Heart left ventricle (tissue), 16 donors: ENCODE results near the gene ITGA3. TPM values are rescaled to one million over a fixed set of nuclear protein-coding genes. Genes with fewer than 3 reads are reported as not detected.
A peak's percentile ranks its signal among the peaks of the same experiment; 100 is the strongest.

Source experiments
- ATAC-seq, 4 donors: fragments of 200-7000 bp; cut with Tn5 transposase; one replicate each; pipeline ENCODE4 v1.9.1; 2020 to 2022; ENCODE audit warnings: moderate library complexity in 4 of 4, mild to moderate bottlenecking in 3 of 4, moderate number of reproducible peaks in 1 of 4
- DNase-seq, 5 donors: peaks; one replicate each; pipeline ENCODE4 v3.0.0-alpha.2; 2020
- H3K27ac ChIP-seq, 12 donors: fragments of 200-600 bp; sonication (generic) in 4 of 12; one replicate each; pipeline versions ENCODE4 v1.5.0 to v1.8.0; 2016 to 2022; ENCODE audit warnings: mild to moderate bottlenecking in 2 of 12
- H3K27me3 ChIP-seq, 9 donors: fragments of 200-600 bp; sonication (generic) in 2 of 9; one replicate each; pipeline versions ENCODE4 v1.5.1 to v1.8.0; 2016 to 2022; ENCODE audit warnings: mild to moderate bottlenecking in 3 of 9
- H3K36me3 ChIP-seq, 9 donors: fragments of 200-600 bp; sonication (generic) in 2 of 9; one replicate each; pipeline versions ENCODE4 v1.5.0 to v1.8.0; 2018 to 2022; ENCODE audit warnings: mild to moderate bottlenecking in 2 of 9
- H3K4me1 ChIP-seq, 12 donors: fragments of 200-600 bp; sonication (generic) in 4 of 12; one replicate each; pipeline versions ENCODE4 v1.5.0 to v1.8.0; 2016 to 2022; ENCODE audit warnings: mild to moderate bottlenecking in 3 of 12
- H3K4me3 ChIP-seq, 12 donors: fragments of 200-600 bp; sonication (generic) in 4 of 12; one replicate each; pipeline versions ENCODE4 v1.5.0 to v1.8.0; 2017 to 2022; ENCODE audit warnings: mild to moderate bottlenecking in 9 of 12, moderate library complexity in 4 of 12
- H3K9me3 ChIP-seq, 12 donors: fragments of 200-600 bp; sonication (generic) in 4 of 12; one replicate each; pipeline versions ENCODE4 v1.5.0 to v1.8.0; 2016 to 2022; ENCODE audit warnings: mild to moderate bottlenecking in 1 of 12
- CTCF ChIP-seq, 12 donors: fragments of 200-600 bp; sonication (generic) in 4 of 12; IDR thresholded peaks; one replicate each; pipeline versions ENCODE4 v1.5.0 to v1.8.0; 2018 to 2022; ENCODE audit warnings: antibody characterized with exemption in 12 of 12, mild to moderate bottlenecking in 5 of 12
- POLR2A ChIP-seq, 2 donors: fragments of 450-650 bp; IDR thresholded peaks; one replicate each; pipeline ENCODE4 v1.6.1; 2017; ENCODE audit warnings: antibody characterized with exemption in 2 of 2, mild to moderate bottlenecking in 2 of 2, moderate library complexity in 2 of 2
- WGBS, 4 donors: extraction: QIAGEN DNeasy Blood & Tissue Kit in 2 of 4; methylation state at CpG; one replicate each; pipeline versions ENCODE4 v1.1.5 to v1.1.7; 2013 to 2018; 5-methylcytosine and 5-hydroxymethylcytosine counted together
- intact Hi-C, 10 donors: fragments of 100-400 bp; cut with DNase I; formaldehyde crosslinking; loops; one replicate each; pipeline versions ENCODE4 v1.11.1 to v1.14.2; 2022
- polyA plus RNA-seq, 2 donors: library from polyadenylated mRNA; stranded (reverse); fragments of 200-250 nt; gene quantifications; one replicate each; pipeline ENCODE4 v1.2.3, GENCODE V29; 2013
- total RNA-seq, 9 donors: library from RNA; depleted of rRNA in 2 of 9; stranded (reverse); fragments of >200 nt in 2 of 9; fragmentation: NEBNext Ultra II Directional in 3 of 9; extraction: Animal tissue kit (Norgen Biotek cat#: 25700) in 3 of 9; gene quantifications; one replicate each; pipeline versions ENCODE4 v1.1.0 to v1.2.4, GENCODE V29; 2016 to 2023
- donor health status: ischemic (EF 13 %, LVEDD 7.1; RV severe dilation, severe dysfunction).
- donor health status: healthy with polysubstance abuse.
- donor health status: DM: no; HTN: yes; CAD: no.
- donor health status: DM: no; HTN: no; CAD: no.
- donor health status: ischemic (EF 25% LVEDD 6.9; RV normal size, moderate dysfunction).
- donor health status: ischemic (EF 25% LVEDD 5.7; RV mildly dilated, moderate dysfunction).
- donor health status: healthy.
- donor health status: DM: yes; HTN: yes; CAD: no.
- donor health status: ischemic (EF 35%, LVEDD 5.7; RV mildly dilated, moderate dysfunction).
- donor health status: nonischemic (EF 11% LVEDD 7.7; RV severe dilation, severe dysfunction).
- donor health status: DM: yes; HTN: yes; CAD: no.
- donor health status: PGD.
- donor health status: ischemic (EF 29% LVEDD 5.4; RV normal size, mild dysfunction).
- donor health status: nonischemic (EF 23%, LVEDD 6.1; RV moderate dilation, normal function).

ITGA3 gene
- total and polyA plus RNA-seq, 11 donors: 16.8 to 72.9 (median 23.6) TPM

- WGBS, 4 donors: 13 to 29% (median 21%) methylated on average over 14 of the region's 14 CpGs
Measured at GRCh38 chr17:50055055-50055425, 870 bp upstream of the ITGA3 start.

GRCh38 chr17:50056217-50056960, 479 bp downstream of the ITGA3 start:
- Histone ChIP-seq H3K4me3 (peak overlapping the region; percentile 63 to 97 (median 78)), H3K4me1 (peaks cover 0 to 85% (median 63%) of the 10 kb centered on the region in 12 donors), H3K27ac (peak overlapping the region; percentile 2 to 97 (median 87)), H3K27me3 (peaks cover 0 to 24% (median 0%) of the 10 kb centered on the region in 9 donors), H3K9me3 (no peaks in the 10 kb centered on the region), H3K36me3 (no peaks in the 10 kb centered on the region)
- DNase-seq: peak; percentile 60 to 74 (median 68)
- 1 to 2% (median 2%) methylated on average over 31 to 64 of the region's 64 CpGs for WGBS, 4 donors
- TF ChIP-seq CTCF (IDR thresholded peaks at IDR 0.05) (peak in 10 of 12 donors; percentile 10 to 60 (median 35)), POLR2A (IDR thresholded peaks at IDR 0.05) (no peak)
- intact Hi-C loops: loop anchor here in 3 of 10 donors (2.0 to 5.0 kb wide), 2 partner anchors 30 to 36 kb away; no protein-coding TSS in a partner anchor
- ATAC-seq: peak in 3 of 4 donors; percentile 9 to 30 (median 21)

More at GRCh38 chr17:50055055-50055425, 870 bp upstream of the ITGA3 start:
- intact Hi-C loops: loop anchor here in 2 of 10 donors (5.0 kb wide), 1 partner anchor 37 kb away; no protein-coding TSS in a partner anchor
- no peak for TF ChIP-seq POLR2A (IDR thresholded peaks at IDR 0.05)
- Histone ChIP-seq H3K4me1 (peaks cover 0 to 84% (median 50%) of the 10 kb centered on the region in 12 donors), H3K27ac (peak overlapping the region; percentile 2 to 97 (median 87)), H3K36me3 (no peaks in the 10 kb centered on the region), H3K9me3 (no peaks in the 10 kb centered on the region), H3K4me3 (peak overlapping the region; percentile 63 to 97 (median 78)), H3K27me3 (peaks cover 0 to 24% (median 0%) of the 10 kb centered on the region in 9 donors)
- peak in 1 of 5 donors; percentile 29 for DNase-seq
- ATAC-seq: peak in 2 of 4 donors; percentile 5

GRCh38 chr17:50056961-50057330, 1.0 kb downstream of the ITGA3 start:
- ATAC-seq: no peak
- intact Hi-C loops: loop anchor here in 3 of 10 donors (2.0 to 5.0 kb wide), 2 partner anchors 30 to 35 kb away; no protein-coding TSS in a partner anchor
- Histone ChIP-seq H3K36me3 (no peaks in the 10 kb centered on the region), H3K27me3 (peaks cover 0 to 24% (median 0%) of the 10 kb centered on the region in 9 donors), H3K4me1 (peaks cover 0 to 86% (median 69%) of the 10 kb centered on the region in 12 donors), H3K4me3 (peak overlapping the region; percentile 63 to 97 (median 78)), H3K27ac (peak overlapping the region in 11 of 12 donors; percentile 82 to 97 (median 87)), H3K9me3 (no peaks in the 10 kb centered on the region)
- no peak for TF ChIP-seq POLR2A (IDR thresholded peaks at IDR 0.05)
- TF ChIP-seq CTCF (IDR thresholded peaks at IDR 0.05): no peak
- 28 to 35% (median 33%) methylated on average over 11 to 15 of the region's 15 CpGs for WGBS, 4 donors
- peak in 1 of 5 donors; percentile 41 for DNase-seq

GRCh38 chr17:50057521-50057991, 1.6 kb downstream of the ITGA3 start:
- WGBS, 4 donors: 68 to 85% (median 79%) methylated on average over 9 of the region's 9 CpGs
- intact Hi-C loops: loop anchor here in 3 of 10 donors (2.0 to 5.0 kb wide), 2 partner anchors 31 to 35 kb away; no protein-coding TSS in a partner anchor

More at GRCh38 chr17:50057521-50057991, 1.6 kb downstream of the ITGA3 start:
- H3K27ac ChIP-seq: peak overlapping the region in 9 of 12 donors; percentile 6 to 97 (median 87)
- peaks cover 0 to 90% (median 74%) of the 10 kb centered on the region in 12 donors for H3K4me1 ChIP-seq
- peaks cover 0 to 24% (median 0%) of the 10 kb centered on the region in 9 donors for H3K27me3 ChIP-seq
- no peaks in the 10 kb centered on the region for H3K36me3 ChIP-seq
- no peaks in the 10 kb centered on the region for H3K9me3 ChIP-seq
- H3K4me3 ChIP-seq: peak overlapping the region in 8 of 12 donors; percentile 63 to 97 (median 78)
- ATAC-seq (no peak), DNase-seq (peak in 1 of 5 donors; percentile 24)
- no peak for TF ChIP-seq CTCF (IDR thresholded peaks at IDR 0.05)
- TF ChIP-seq POLR2A (IDR thresholded peaks at IDR 0.05): no peak
